B cell (primary cell): ENCODE data around the gene RNF114. TPM values are rescaled to one million over a fixed set of nuclear protein-coding genes. Genes with fewer than 3 reads are reported as not detected.

Source experiments
- ATAC-seq: fragments of 200-7000 bp; cut with Tn5 transposase; one replicate; pipeline ENCODE4 v1.10.0; 2021; ENCODE audit warnings: low read depth, mild to moderate bottlenecking, moderate number of reproducible peaks, moderate library complexity
- CTCF ChIA-PET: fragments of 350-600 bp; sonication (Branson Sonifier 250); formaldehyde crosslinking; loops from one replicate; lab custom pipeline; 2021; ENCODE audit warnings: antibody characterized with exemption, inconsistent platforms; lab: Charles Lee
- POLR2A ChIA-PET: fragments of 350-600 bp; sonication (Branson Sonifier 250); formaldehyde crosslinking; loops from one replicate; lab custom pipeline; 2021; ENCODE audit warnings: antibody characterized with exemption; lab: Charles Lee
- DNase-seq: peaks from one replicate; pipeline ENCODE4 v3.0.0; 2013
- H2AFZ ChIP-seq: 2 replicates; pipeline ENCODE4 v1.6.1; 2012; ENCODE audit warnings: mild to moderate bottlenecking, low read depth, low read length; ENCODE audit not compliant: insufficient read depth, poor library complexity, severe bottlenecking
- H3K27ac ChIP-seq, 2 donors: 1 replicate in 1 of 2; 2 replicates in 1 of 2; pipeline ENCODE4 v1.5.1; 2012 to 2013; ENCODE audit warnings: low read length in 2 of 2, mild to moderate bottlenecking in 2 of 2, moderate library complexity in 1 of 2
- H3K27me3 ChIP-seq, 4 experiments: fragments of 200-600 bp in 1 of 4; sonication (generic) in 1 of 4; replicated peaks in 1 of 4; 1 replicate in 2 of 4; 2 replicates in 2 of 4; pipeline versions ENCODE4 v1.6.1 to v1.7.0; 2013 to 2016; ENCODE audit warnings: low read length in 3 of 4, mild to moderate bottlenecking in 2 of 4, mixed read lengths in 1 of 4, moderate library complexity in 1 of 4; ENCODE audit not compliant: insufficient read depth in 4 of 4, control insufficient read depth in 3 of 4; ENCODE audit errors: control extremely low read depth in 1 of 4
- H3K36me3 ChIP-seq, 2 experiments: replicated peaks in 1 of 2; 1 replicate in 1 of 2; 2 replicates in 1 of 2; pipeline versions ENCODE4 v1.6.1 to v1.7.1; 2013; ENCODE audit warnings: low read length in 1 of 2; ENCODE audit not compliant: insufficient read depth in 2 of 2, control insufficient read depth in 1 of 2; ENCODE audit errors: control extremely low read depth in 1 of 2, extremely low read depth in 1 of 2
- H3K4me1 ChIP-seq, 2 donors: fragments of 200-600 bp in 1 of 2; sonication (generic) in 1 of 2; 1 replicate in 1 of 2; 2 replicates in 1 of 2; pipeline versions ENCODE4 v1.5.1 to v1.6.1; 2013 to 2017; ENCODE audit warnings: low read length in 2 of 2; ENCODE audit not compliant: control insufficient read depth in 2 of 2, insufficient read depth in 2 of 2
- H3K4me2 ChIP-seq: replicated peaks from 2 replicates; pipeline ENCODE3; 2012; ENCODE audit warnings: mild to moderate bottlenecking, low read depth, low read length; ENCODE audit not compliant: poor library complexity, severe bottlenecking
- H3K4me3 ChIP-seq, 5 experiments: fragments of 200-600 bp in 1 of 5; sonication (generic) in 1 of 5; 1 replicate in 3 of 5; 2 replicates in 2 of 5; pipeline versions ENCODE4 v1.5.1 to v1.7.0; 2011 to 2016; ENCODE audit warnings: low read length in 4 of 5, mild to moderate bottlenecking in 4 of 5, low read depth in 2 of 5, control low read depth in 1 of 5, moderate library complexity in 1 of 5; ENCODE audit not compliant: insufficient read depth in 1 of 5; ENCODE audit errors: control extremely low read depth in 1 of 5, extremely low read depth in 1 of 5
- H3K79me2 ChIP-seq: fragments of 200-600 bp; sonication (generic); one replicate; pipeline ENCODE4 v1.6.0; 2016; ENCODE audit warnings: low read length; ENCODE audit not compliant: control insufficient read depth, insufficient read depth
- H3K9ac ChIP-seq: fragments of 200-600 bp; sonication (generic); 2 replicates; pipeline ENCODE4 v1.6.1; 2017; ENCODE audit warnings: mild to moderate bottlenecking, low read length, moderate library complexity
- H3K9me3 ChIP-seq, 3 donors: one replicate each; pipeline versions ENCODE4 v1.6.1 to v1.7.1; 2013; ENCODE audit warnings: low read length in 2 of 3; ENCODE audit not compliant: control insufficient read depth in 2 of 3, insufficient read depth in 1 of 3; ENCODE audit errors: control extremely low read depth in 1 of 3
- H4K20me1 ChIP-seq: 2 replicates; pipeline ENCODE4 v1.6.0; 2012; ENCODE audit warnings: mild to moderate bottlenecking, low read length; ENCODE audit not compliant: insufficient read depth, control insufficient read depth, poor library complexity, severe bottlenecking
- H3K27ac Mint-ChIP-seq: one replicate; pipeline ENCODE4 v1.8.0; 2021; ENCODE audit warnings: mixed read lengths
- H3K27me3 Mint-ChIP-seq: one replicate; pipeline ENCODE4 v1.8.0; 2021; ENCODE audit warnings: mixed read lengths
- H3K4me1 Mint-ChIP-seq: one replicate; pipeline ENCODE4 v1.8.0; 2021; ENCODE audit warnings: mixed read lengths
- H3K4me3 Mint-ChIP-seq: one replicate; pipeline ENCODE4 v1.8.0; 2021; ENCODE audit warnings: mixed read lengths
- H3K9me3 Mint-ChIP-seq: one replicate; pipeline ENCODE4 v1.8.0; 2022; ENCODE audit warnings: mixed read lengths; ENCODE audit not compliant: insufficient read depth
- EZH2 ChIP-seq: IDR thresholded peaks from 2 replicates; pipeline ENCODE4 v1.6.1; 2012; ENCODE audit warnings: borderline replicate concordance, low read depth, mild to moderate bottlenecking, moderate library complexity, low read length; ENCODE audit not compliant: insufficient read depth, poor library complexity, severe bottlenecking
- WGBS: methylation state at CpG from one replicate; pipeline ENCODE4 v1.1.5; 2013; ENCODE audit warnings: missing lambda C conversion rate; ENCODE audit not compliant: insufficient coverage; 5-methylcytosine and 5-hydroxymethylcytosine counted together
- intact Hi-C: fragments of 100-400 bp; cut with micrococcal nuclease; formaldehyde crosslinking; loops from one replicate; pipeline ENCODE4 v1.10.0; 2022
- polyA plus RNA-seq: library from polyadenylated mRNA; depleted of rRNA; stranded (reverse); fragments of >200 nt; gene quantifications from 2 replicates; pipeline ENCODE4 v1.2.3, GENCODE V29; 2012
- total RNA-seq, 2 donors: library from RNA; stranded (reverse); fragments of 120-200 nt in 1 of 2; gene quantifications; 1 replicate in 1 of 2; 2 replicates in 1 of 2; pipeline versions ENCODE4 v1.2.3 to v1.2.4, GENCODE V29; 2013 to 2022
- TF ChIP-seq, protein P1 (sequence below): fragments of 200-600 bp; IDR thresholded peaks from one replicate; pipeline ENCODE4 v1.8.0; 2022; ENCODE audit warnings: antibody characterized with exemption, mild to moderate bottlenecking

The RNF114 gene
- total and polyA plus RNA-seq, 2 donors (not counting 1 experiment from before 2014, with no cell fraction given), result 81.7 to 117 TPM

GRCh38 chr20:49916146-49917002 lies 19.8 kb upstream of the RNF114 start:
- Histone ChIP-seq H3K27ac (peak overlapping the region; percentile 97 to 99), H2AFZ (peak overlapping the region; percentile 92), H3K79me2 (peaks cover 47% of the 10 kb centered on the region), H3K4me1 (peaks cover 12 to 26% of the 10 kb centered on the region in 2 donors), H4K20me1 (peaks cover 17% of the 10 kb centered on the region), H3K4me2 (peak overlapping the region; percentile 86), H3K27me3 (no peaks in the 10 kb centered on the region), H3K9ac (peak overlapping the region; percentile 87), H3K4me3 (peak overlapping the region; percentile 79 to 96 (median 93)), H3K36me3 (no peaks in the 10 kb centered on the region), H3K9me3 (no peaks in the 10 kb centered on the region)
- WGBS, result 44% methylated on average over 7 of the region's 19 CpGs
- ChIA-PET POLR2A (interaction anchor here (0.6 to 2.1 kb wide), 5 partner anchors 19 to 597 kb away, joined by 3 to 19 read pairs (median 4); partner anchors contain the start of gene RNF114), CTCF (interaction anchor here (0.6 to 1.1 kb wide), 7 partner anchors 12 to 1124 kb away, joined by 3 to 5 read pairs (median 3); partner anchors contain the start of gene RNF114)
- Mint-ChIP-seq H3K9me3 (no peaks in the 10 kb centered on the region), H3K4me1 (peaks cover 31% of the 10 kb centered on the region), H3K27ac (peak overlapping the region; percentile 100), H3K27me3 (no peaks in the 10 kb centered on the region), H3K4me3 (peak overlapping the region; percentile 99)
- DNase-seq (peak; percentile 48), ATAC-seq (no peak)
- no peak for TF ChIP-seq EZH2
- TF ChIP-seq, protein P1, sequence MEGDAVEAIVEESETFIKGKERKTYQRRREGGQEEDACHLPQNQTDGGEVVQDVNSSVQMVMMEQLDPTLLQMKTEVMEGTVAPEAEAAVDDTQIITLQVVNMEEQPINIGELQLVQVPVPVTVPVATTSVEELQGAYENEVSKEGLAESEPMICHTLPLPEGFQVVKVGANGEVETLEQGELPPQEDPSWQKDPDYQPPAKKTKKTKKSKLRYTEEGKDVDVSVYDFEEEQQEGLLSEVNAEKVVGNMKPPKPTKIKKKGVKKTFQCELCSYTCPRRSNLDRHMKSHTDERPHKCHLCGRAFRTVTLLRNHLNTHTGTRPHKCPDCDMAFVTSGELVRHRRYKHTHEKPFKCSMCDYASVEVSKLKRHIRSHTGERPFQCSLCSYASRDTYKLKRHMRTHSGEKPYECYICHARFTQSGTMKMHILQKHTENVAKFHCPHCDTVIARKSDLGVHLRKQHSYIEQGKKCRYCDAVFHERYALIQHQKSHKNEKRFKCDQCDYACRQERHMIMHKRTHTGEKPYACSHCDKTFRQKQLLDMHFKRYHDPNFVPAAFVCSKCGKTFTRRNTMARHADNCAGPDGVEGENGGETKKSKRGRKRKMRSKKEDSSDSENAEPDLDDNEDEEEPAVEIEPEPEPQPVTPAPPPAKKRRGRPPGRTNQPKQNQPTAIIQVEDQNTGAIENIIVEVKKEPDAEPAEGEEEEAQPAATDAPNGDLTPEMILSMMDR, result no peak
- intact Hi-C loops, result loop anchor here (5.0 to 10.0 kb wide), 2 partner anchors 202 to 994 kb away; partner anchors contain the start of genes ARFGEF2 and B4GALT5

GRCh38 chr20:49918446-49918845 lies 17.8 kb upstream of the RNF114 start:
- no peak overlapping the region for H3K27ac ChIP-seq
- H3K27me3 ChIP-seq, result peaks cover 0 to 3% (median 0%) of the 10 kb centered on the region in 4 experiments
- peaks cover 32% of the 10 kb centered on the region for H3K79me2 ChIP-seq
- Mint-ChIP-seq H3K4me1 (peaks cover 26% of the 10 kb centered on the region), H3K4me3 (no peak overlapping the region), H3K9me3 (no peaks in the 10 kb centered on the region), H3K27me3 (no peaks in the 10 kb centered on the region), H3K27ac (no peak overlapping the region)
- ChIA-PET POLR2A (no interaction called here), CTCF (no interaction called here)
- ATAC-seq (no peak), DNase-seq (no peak)
- no peak overlapping the region for H2AFZ ChIP-seq
- peaks cover 12 to 24% of the 10 kb centered on the region in 2 donors for H3K4me1 ChIP-seq
- TF ChIP-seq EZH2, result no peak
- TF ChIP-seq, protein P1, result no peak
- no peaks in the 10 kb centered on the region for H3K36me3 ChIP-seq
- intact Hi-C loops, result loop anchor here (5.0 to 10.0 kb wide), 2 partner anchors 204 to 996 kb away; partner anchors contain the start of genes ARFGEF2 and B4GALT5
- no peaks in the 10 kb centered on the region for H3K9me3 ChIP-seq
- H3K4me3 ChIP-seq, result no peak overlapping the region
- H3K4me2 ChIP-seq, result no peak overlapping the region
- H4K20me1 ChIP-seq, result peaks cover 11% of the 10 kb centered on the region
- H3K9ac ChIP-seq, result no peak overlapping the region
- no CpG with 5 or more reads among the region's 3 CpGs for WGBS
